ENCODE results near the gene SHB. TPM values are rescaled to one million over a fixed set of nuclear protein-coding genes. Genes with fewer than 3 reads are reported as not detected.

The SHB gene
- total RNA-seq, 2 experiments from 2014 or later, result 0.41 to 1.0 TPM

GRCh38 chr9:38023661-38024035, 45.4 kb downstream of the SHB start:
- Histone ChIP-seq H4K20me1 (ENCODE audit: insufficient read depth, low read length) (no peaks in the 10 kb centered on the region), H3K4me1 (ENCODE audit: insufficient read depth, low read length, poor library complexity, severe bottlenecking) (no peaks in the 10 kb centered on the region), H3K27ac (ENCODE audit: low read depth, low read length, poor library complexity, severe bottlenecking) (no peak overlapping the region), H3K4me3 (ENCODE audit: low read depth, low read length, poor library complexity, severe bottlenecking) (no peak overlapping the region), H3K9me2 (ENCODE audit: insufficient read depth, low read length) (no peaks in the 10 kb centered on the region), H3K79me2 (ENCODE audit: insufficient read depth, low read depth, low read length) (no peaks in the 10 kb centered on the region), H3K36me3 (ENCODE audit: insufficient read depth, low read length) (no peaks in the 10 kb centered on the region), H2AFZ (ENCODE audit: low read length) (no peak overlapping the region), H3K4me2 (ENCODE audit: low read length) (no peak overlapping the region), H3K9me3 (ENCODE audit: low read length) (no peaks in the 10 kb centered on the region)
- no TSS peak for BruUV-seq (replicated peaks)
- ChIA-PET POLR2A (interaction anchor here (0.6 kb wide), 1 partner anchor 684 kb away, joined by 4 read pairs; no protein-coding TSS in a partner anchor), CTCF (ENCODE audit: unreplicated experiment) (no interaction called here)
- TF ChIP-seq CTCF (conservative IDR thresholded peaks at IDR 0.05; ENCODE audit: low read length), result no peak
- no peak for TF ChIP-seq EZH2phosphoT487 (IDR thresholded peaks at IDR 0.05; ENCODE audit: borderline replicate concordance, low read depth, low read length)
- intact Hi-C loops (cut with micrococcal nuclease; ENCODE audit: unreplicated experiment), result no loop called here
- DNase-seq (ENCODE audit: low spot score), result no peak

GRCh38 chr9:38022995-38023394, 46.0 kb downstream of the SHB start:
- Histone ChIP-seq H3K79me2 (ENCODE audit: insufficient read depth, low read depth, low read length) (no peaks in the 10 kb centered on the region), H3K4me2 (ENCODE audit: low read length) (no peak overlapping the region), H3K9me3 (ENCODE audit: low read length) (no peaks in the 10 kb centered on the region), H3K4me3 (ENCODE audit: low read depth, low read length, poor library complexity, severe bottlenecking) (no peak overlapping the region), H3K27ac (ENCODE audit: low read depth, low read length, poor library complexity, severe bottlenecking) (no peak overlapping the region), H2AFZ (ENCODE audit: low read length) (no peak overlapping the region), H3K4me1 (ENCODE audit: insufficient read depth, low read length, poor library complexity, severe bottlenecking) (no peaks in the 10 kb centered on the region), H4K20me1 (ENCODE audit: insufficient read depth, low read length) (no peaks in the 10 kb centered on the region), H3K36me3 (ENCODE audit: insufficient read depth, low read length) (no peaks in the 10 kb centered on the region), H3K9me2 (ENCODE audit: insufficient read depth, low read length) (no peaks in the 10 kb centered on the region)
- ChIA-PET POLR2A (interaction anchor here (0.5 kb wide), 1 partner anchor 123 kb away, joined by 4 read pairs; no protein-coding TSS in a partner anchor), CTCF (ENCODE audit: unreplicated experiment) (no interaction called here)
- intact Hi-C loops (cut with micrococcal nuclease; ENCODE audit: unreplicated experiment), result no loop called here
- BruUV-seq (replicated peaks), result no TSS peak
- TF ChIP-seq CTCF (conservative IDR thresholded peaks at IDR 0.05; ENCODE audit: low read length), result no peak
- TF ChIP-seq EZH2phosphoT487 (IDR thresholded peaks at IDR 0.05; ENCODE audit: borderline replicate concordance, low read depth, low read length), result no peak
- no peak for DNase-seq (ENCODE audit: low spot score)

- no peak for DNase-seq (ENCODE audit: low spot score)
- H3K9me3 ChIP-seq (ENCODE audit: low read length), result no peaks in the 10 kb centered on the region
- no peaks in the 10 kb centered on the region for H3K36me3 ChIP-seq (ENCODE audit: insufficient read depth, low read length)
- H3K4me1 ChIP-seq (ENCODE audit: insufficient read depth, low read length, poor library complexity, severe bottlenecking), result no peaks in the 10 kb centered on the region
- no peak overlapping the region for H2AFZ ChIP-seq (ENCODE audit: low read length)
- H4K20me1 ChIP-seq (ENCODE audit: insufficient read depth, low read length), result no peaks in the 10 kb centered on the region
- no TSS peak for BruUV-seq (replicated peaks)
- no peak overlapping the region for H3K4me3 ChIP-seq (ENCODE audit: low read depth, low read length, poor library complexity, severe bottlenecking)
- H3K4me2 ChIP-seq (ENCODE audit: low read length), result no peak overlapping the region
- no peak overlapping the region for H3K27ac ChIP-seq (ENCODE audit: low read depth, low read length, poor library complexity, severe bottlenecking)
- no peaks in the 10 kb centered on the region for H3K9me2 ChIP-seq (ENCODE audit: insufficient read depth, low read length)
- ChIA-PET CTCF (ENCODE audit: unreplicated experiment) (no interaction called here), POLR2A (no interaction called here)
- H3K79me2 ChIP-seq (ENCODE audit: insufficient read depth, low read depth, low read length), result no peaks in the 10 kb centered on the region
- intact Hi-C loops (cut with micrococcal nuclease; ENCODE audit: unreplicated experiment), result no loop called here
- TF ChIP-seq CTCF (conservative IDR thresholded peaks at IDR 0.05; ENCODE audit: low read length) (no peak), EZH2phosphoT487 (IDR thresholded peaks at IDR 0.05; ENCODE audit: borderline replicate concordance, low read depth, low read length) (no peak)
Observed at GRCh38 chr9:38022203-38022895, 46.7 kb downstream of the SHB start.
